ENCODE results near the gene PIP5K1B.
"Not testable (repeated sequence)": the region's sequence is repeated elsewhere in the genome, so short reads cannot be mapped to it uniquely, and the experiment has no call there.

GRCh38 chr9:68986949-68987348 lies 281.9 kb downstream of the PIP5K1B start:
- TF ChIP-seq CTCF (IDR thresholded peaks at IDR 0.05; ENCODE audit: low read length); EZH2 (IDR thresholded peaks at IDR 0.05; ENCODE audit: borderline replicate concordance, low read length): not testable (repeated sequence)
